HFF-Myc (cell line): ENCODE measurements around the gene MMP20.

Source experiments
- DNase-seq: peaks from one replicate; pipeline ENCODE4 v3.0.0-alpha.2; 2011; ENCODE audit warnings: low read depth; ENCODE audit errors: extremely low read depth
- H3K4me3 ChIP-seq: replicated peaks from 2 replicates; pipeline ENCODE4 v1.5.1; 2011; ENCODE audit warnings: low read depth, mild to moderate bottlenecking, control low read depth, low read length
- TF ChIP-seq, protein P1 (sequence below): IDR thresholded peaks from 2 replicates; pipeline ENCODE4 v1.5.1; 2012; ENCODE audit warnings: mild to moderate bottlenecking, low read depth, low read length, control low read depth; ENCODE audit errors: missing control alignments

The MMP20 gene

DNA sequence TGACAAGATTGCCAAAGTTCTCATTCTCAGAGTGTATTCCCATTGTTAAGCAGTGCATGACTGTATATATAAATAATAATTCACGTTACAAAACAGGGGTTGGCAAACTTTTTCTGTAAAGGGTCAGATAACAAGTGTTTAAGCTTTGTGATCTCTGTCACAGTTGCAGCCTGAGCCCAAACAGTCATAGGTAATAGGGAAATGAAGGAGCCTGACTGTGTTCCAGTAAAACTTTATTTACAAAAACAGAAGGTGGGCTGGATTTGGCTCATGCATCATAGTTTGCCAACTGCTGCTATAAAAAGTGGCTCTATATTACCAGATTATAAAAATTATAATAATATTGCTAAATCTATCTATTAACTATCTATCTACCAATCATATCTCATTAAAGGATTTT, 98.1 kb downstream of the MMP20 start:
- DNase-seq: no peak
- TF ChIP-seq, protein P1, sequence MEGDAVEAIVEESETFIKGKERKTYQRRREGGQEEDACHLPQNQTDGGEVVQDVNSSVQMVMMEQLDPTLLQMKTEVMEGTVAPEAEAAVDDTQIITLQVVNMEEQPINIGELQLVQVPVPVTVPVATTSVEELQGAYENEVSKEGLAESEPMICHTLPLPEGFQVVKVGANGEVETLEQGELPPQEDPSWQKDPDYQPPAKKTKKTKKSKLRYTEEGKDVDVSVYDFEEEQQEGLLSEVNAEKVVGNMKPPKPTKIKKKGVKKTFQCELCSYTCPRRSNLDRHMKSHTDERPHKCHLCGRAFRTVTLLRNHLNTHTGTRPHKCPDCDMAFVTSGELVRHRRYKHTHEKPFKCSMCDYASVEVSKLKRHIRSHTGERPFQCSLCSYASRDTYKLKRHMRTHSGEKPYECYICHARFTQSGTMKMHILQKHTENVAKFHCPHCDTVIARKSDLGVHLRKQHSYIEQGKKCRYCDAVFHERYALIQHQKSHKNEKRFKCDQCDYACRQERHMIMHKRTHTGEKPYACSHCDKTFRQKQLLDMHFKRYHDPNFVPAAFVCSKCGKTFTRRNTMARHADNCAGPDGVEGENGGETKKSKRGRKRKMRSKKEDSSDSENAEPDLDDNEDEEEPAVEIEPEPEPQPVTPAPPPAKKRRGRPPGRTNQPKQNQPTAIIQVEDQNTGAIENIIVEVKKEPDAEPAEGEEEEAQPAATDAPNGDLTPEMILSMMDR: no peak
- H3K4me3 ChIP-seq: no peak overlapping the region
